Stimulated activated CD8-positive, alpha-beta memory T cell treated with anti-CD3 and anti-CD28 coated beads, Interleukin-15, amount 100 ng/mL, for 1 hour (primary cell): ENCODE measurements around the gene MLEC.
"Not testable (repeated sequence)": the region's sequence is repeated elsewhere in the genome, so short reads cannot be mapped to it uniquely, and the experiment has no call there.

Experiments
- DNase-seq: peaks from one replicate; pipeline ENCODE4 v3.0.0-alpha.2; 2020; ENCODE audit warnings: low read depth

The MLEC gene

GRCh38 chr12:120721866-120722265 is 34.9 kb downstream of the MLEC start:
- DNase-seq: no peak

GRCh38 chr12:120722784-120723183 is 35.8 kb downstream of the MLEC start:
- no peak for DNase-seq

- no peak for DNase-seq
These were observed 37.8 kb downstream of the MLEC start for GRCh38 chr12:120724720-120725119.

- no peak for DNase-seq
These were observed 38.3 kb downstream of the MLEC start for GRCh38 chr12:120725151-120725658.

GRCh38 chr12:120725659-120726509 is 38.9 kb downstream of the MLEC start, which contains the start of gene ACADS:
Gene ACADS (plus strand): TSS chr12:120725826. CDS start chr12:120725886, 60 bp downstream.
- peak; percentile 73 for DNase-seq

- DNase-seq: no peak
These were observed 39.5 kb downstream of the MLEC start for GRCh38 chr12:120726510-120726793.

- DNase-seq: no peak
These were observed 40.0 kb downstream of the MLEC start for GRCh38 chr12:120726961-120727360.

- not testable (repeated sequence) for DNase-seq
These were observed 45.2 kb downstream of the MLEC start for GRCh38 chr12:120732198-120732597.

- no peak for DNase-seq
These were observed 46.6 kb downstream of the MLEC start for GRCh38 chr12:120733574-120733973.

GRCh38 chr12:120734210-120734609 is 47.3 kb downstream of the MLEC start:
- DNase-seq: no peak

- no peak for DNase-seq
These were observed 48.2 kb downstream of the MLEC start for GRCh38 chr12:120735181-120735580.

- DNase-seq: no peak
These were observed 49.7 kb downstream of the MLEC start for GRCh38 chr12:120736404-120737331.

GRCh38 chr12:120737557-120738251 is 50.8 kb downstream of the MLEC start:
- DNase-seq: no peak

GRCh38 chr12:120738252-120739030 is 51.5 kb downstream of the MLEC start:
- no peak for DNase-seq

- DNase-seq: no peak
These were observed 52.2 kb downstream of the MLEC start for GRCh38 chr12:120739031-120739762.

GRCh38 chr12:120739821-120740613 is 53.1 kb downstream of the MLEC start:
- no peak for DNase-seq

GRCh38 chr12:120740871-120741270 is 53.9 kb downstream of the MLEC start:
- DNase-seq: no peak

GRCh38 chr12:120741476-120742421 is 54.8 kb downstream of the MLEC start:
- DNase-seq: no peak
